Progenitor cell of endocrine pancreas (in vitro differentiated cells): ENCODE measurements around the gene SCNN1G. TPM values are rescaled to one million over a fixed set of nuclear protein-coding genes. Genes with fewer than 3 reads are reported as not detected.

ENCODE experiments used
- DNase-seq: peaks from one replicate; pipeline ENCODE4 v3.0.0; 2021; ENCODE audit warnings: low spot score; ENCODE audit not compliant: unreplicated experiment
- H3K27ac Mint-ChIP-seq: 2 replicates; pipeline ENCODE4 v1.8.0; 2021; ENCODE audit warnings: mild to moderate bottlenecking, moderate library complexity, mixed read lengths
- H3K27me3 Mint-ChIP-seq: 2 replicates; pipeline ENCODE4 v1.8.0; 2021; ENCODE audit warnings: mixed read lengths
- H3K36me3 Mint-ChIP-seq: 2 replicates; pipeline ENCODE4 v1.8.0; 2022; ENCODE audit warnings: mixed read lengths; ENCODE audit not compliant: insufficient read depth
- H3K4me1 Mint-ChIP-seq: 2 replicates; pipeline ENCODE4 v1.8.0; 2021; ENCODE audit warnings: low read depth, mixed read lengths
- H3K4me3 Mint-ChIP-seq: 2 replicates; pipeline ENCODE4 v1.8.0; 2021; ENCODE audit warnings: low read depth, mild to moderate bottlenecking, moderate library complexity, mixed read lengths
- H3K9me3 Mint-ChIP-seq: 2 replicates; pipeline ENCODE4 v1.8.0; 2021; ENCODE audit warnings: low read depth, mixed read lengths
- total RNA-seq: library from RNA; stranded (reverse); gene quantifications from 2 replicates; pipeline ENCODE4 v1.2.1, GENCODE V29; 2021
- TF ChIP-seq, protein P1 (sequence below): fragments of 200-600 bp; sonication (generic); IDR thresholded peaks from one replicate; pipeline ENCODE4 v1.5.0; 2021; ENCODE audit warnings: antibody characterized with exemption, mild to moderate bottlenecking; ENCODE audit not compliant: unreplicated experiment

The SCNN1G gene
- total RNA-seq, 1 donor from 2014 or later, result 1.2 TPM

DNA sequence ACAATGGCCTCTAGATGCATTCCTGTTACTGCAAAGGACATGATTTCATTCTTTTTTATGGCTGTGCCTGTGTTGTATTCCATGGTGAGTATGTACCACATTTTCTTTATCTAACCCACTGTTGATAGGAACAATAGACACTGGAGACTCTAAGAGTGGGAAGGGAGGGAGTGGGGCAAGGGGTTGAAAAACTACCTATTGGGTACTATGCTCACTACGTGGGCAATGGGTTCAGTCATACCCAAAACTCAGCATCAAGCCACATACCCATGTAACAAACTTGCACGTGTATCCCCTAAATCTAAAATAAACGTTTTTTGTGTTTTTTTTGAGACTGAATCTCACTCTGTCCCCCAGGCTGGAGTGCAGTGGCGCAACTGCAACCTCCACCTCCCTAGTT, 72.5 kb downstream of the SCNN1G start:
- H3K27me3 Mint-ChIP-seq, result peaks cover 35% of the 10 kb centered on the region
- H3K9me3 Mint-ChIP-seq, result peaks cover 3% of the 10 kb centered on the region
- TF ChIP-seq, protein P1, sequence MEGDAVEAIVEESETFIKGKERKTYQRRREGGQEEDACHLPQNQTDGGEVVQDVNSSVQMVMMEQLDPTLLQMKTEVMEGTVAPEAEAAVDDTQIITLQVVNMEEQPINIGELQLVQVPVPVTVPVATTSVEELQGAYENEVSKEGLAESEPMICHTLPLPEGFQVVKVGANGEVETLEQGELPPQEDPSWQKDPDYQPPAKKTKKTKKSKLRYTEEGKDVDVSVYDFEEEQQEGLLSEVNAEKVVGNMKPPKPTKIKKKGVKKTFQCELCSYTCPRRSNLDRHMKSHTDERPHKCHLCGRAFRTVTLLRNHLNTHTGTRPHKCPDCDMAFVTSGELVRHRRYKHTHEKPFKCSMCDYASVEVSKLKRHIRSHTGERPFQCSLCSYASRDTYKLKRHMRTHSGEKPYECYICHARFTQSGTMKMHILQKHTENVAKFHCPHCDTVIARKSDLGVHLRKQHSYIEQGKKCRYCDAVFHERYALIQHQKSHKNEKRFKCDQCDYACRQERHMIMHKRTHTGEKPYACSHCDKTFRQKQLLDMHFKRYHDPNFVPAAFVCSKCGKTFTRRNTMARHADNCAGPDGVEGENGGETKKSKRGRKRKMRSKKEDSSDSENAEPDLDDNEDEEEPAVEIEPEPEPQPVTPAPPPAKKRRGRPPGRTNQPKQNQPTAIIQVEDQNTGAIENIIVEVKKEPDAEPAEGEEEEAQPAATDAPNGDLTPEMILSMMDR, result no peak

DNA sequence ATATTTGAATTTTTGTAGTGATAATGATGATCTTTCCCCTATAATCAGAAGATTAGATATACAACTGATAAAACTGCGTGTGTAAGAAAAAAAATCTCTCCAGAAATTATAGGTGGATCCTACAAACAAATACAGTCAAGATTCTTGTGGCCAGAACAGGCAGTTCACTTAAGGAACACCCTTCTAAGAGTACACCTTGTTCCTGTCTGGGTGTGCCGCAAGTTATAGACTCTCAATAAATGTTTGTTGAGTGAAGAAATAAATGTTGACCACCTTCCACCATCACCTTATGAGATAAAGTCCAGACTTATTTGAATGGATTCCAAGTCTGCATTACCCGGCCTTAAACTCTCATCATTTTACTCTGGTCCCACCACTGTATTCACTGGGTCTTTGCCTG, 73.9 kb downstream of the SCNN1G start:
- Mint-ChIP-seq H3K4me1 (peaks cover 2% of the 10 kb centered on the region), H3K27me3 (peaks cover 35% of the 10 kb centered on the region), H3K36me3 (no peaks in the 10 kb centered on the region), H3K4me3 (no peak overlapping the region), H3K27ac (no peak overlapping the region), H3K9me3 (no peaks in the 10 kb centered on the region)
- TF ChIP-seq, protein P1, result no peak
- no peak for DNase-seq

More for the DNA sequence above, 72.5 kb downstream of the SCNN1G start:
- no peak for DNase-seq
- H3K36me3 Mint-ChIP-seq, result no peaks in the 10 kb centered on the region
- H3K27ac Mint-ChIP-seq, result no peak overlapping the region
- H3K4me3 Mint-ChIP-seq, result no peak overlapping the region
- peaks cover 2% of the 10 kb centered on the region for H3K4me1 Mint-ChIP-seq

DNA sequence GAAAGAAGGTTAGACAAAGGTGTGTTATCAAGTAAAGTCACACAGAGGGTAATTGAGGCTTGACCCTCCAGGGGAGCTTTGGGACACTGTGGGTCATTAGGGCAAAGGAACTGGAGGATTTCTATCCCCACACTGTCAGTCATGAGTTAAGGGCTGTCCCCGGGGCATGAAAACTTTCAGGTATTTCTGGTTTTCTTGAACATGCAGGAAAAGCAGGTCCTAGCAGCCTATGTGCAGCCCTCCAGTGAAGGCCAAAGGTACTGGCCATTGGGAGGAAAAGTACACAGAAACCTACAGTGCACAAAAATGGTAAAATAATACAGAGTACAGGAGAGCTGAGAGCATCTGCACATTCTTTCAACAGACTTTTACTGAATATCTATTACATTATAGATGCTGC, 75.1 kb downstream of the SCNN1G start:
- TF ChIP-seq, protein P1, result no peak
- Mint-ChIP-seq H3K4me1 (peaks cover 2% of the 10 kb centered on the region), H3K27me3 (peaks cover 31% of the 10 kb centered on the region), H3K36me3 (no peaks in the 10 kb centered on the region), H3K9me3 (no peaks in the 10 kb centered on the region), H3K4me3 (no peak overlapping the region), H3K27ac (no peak overlapping the region)
- no peak for DNase-seq

DNA sequence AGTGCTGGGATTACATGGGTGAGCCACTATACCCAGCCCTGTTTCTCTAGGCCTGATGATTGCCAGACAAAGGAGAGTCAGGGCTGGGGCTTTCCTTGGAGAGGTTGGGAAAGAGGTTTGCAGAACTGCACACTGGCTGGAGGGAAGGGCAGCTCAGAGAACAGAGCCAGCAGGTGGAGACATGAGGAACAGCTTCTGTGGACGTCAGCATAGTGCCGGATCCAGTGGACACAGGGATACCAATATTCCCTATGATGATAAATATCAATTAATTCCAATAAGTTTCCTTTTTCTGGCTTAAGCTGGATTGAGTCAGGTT, 76.3 kb downstream of the SCNN1G start:
- peaks cover 31% of the 10 kb centered on the region for H3K27me3 Mint-ChIP-seq
- no peak overlapping the region for H3K27ac Mint-ChIP-seq
- peaks cover 2% of the 10 kb centered on the region for H3K4me1 Mint-ChIP-seq
- TF ChIP-seq, protein P1, result no peak
- H3K4me3 Mint-ChIP-seq, result no peak overlapping the region
- H3K9me3 Mint-ChIP-seq, result no peaks in the 10 kb centered on the region
- H3K36me3 Mint-ChIP-seq, result no peaks in the 10 kb centered on the region
- DNase-seq, result no peak

Other genes starting within 250 kb of the SCNN1G start
- gene USP31, start 33.3 kb upstream of the SCNN1G start, total RNA-seq, result 10.5 and 11.7 TPM in 2 replicates
- gene SCNN1B, start 119.6 kb downstream of the SCNN1G start, total RNA-seq, result not detected in 2 replicates